ENCODE data around the gene CACNB4. TPM values are rescaled to one million over a fixed set of nuclear protein-coding genes. Genes with fewer than 3 reads are reported as not detected.

Gene CACNB4
- total RNA-seq, 1 experiment from 2014 or later = not detected

- Histone ChIP-seq H3K36me3 (ENCODE audit: low read depth, low read length) (no peaks in the 10 kb centered on the region), H3K9me3 (ENCODE audit: low read length) (no peaks in the 10 kb centered on the region), H3K27me3 (ENCODE audit: low read length) (no peaks in the 10 kb centered on the region), H3K4me2 (ENCODE audit: low read length) (no peak overlapping the region), H3F3A (ENCODE audit: low read length, unreplicated experiment) (no peaks in the 10 kb centered on the region), H3K79me2 (ENCODE audit: low read length) (peaks cover 91% of the 10 kb centered on the region), H3K27ac (ENCODE audit: low read length) (no peak overlapping the region), H3K9ac (ENCODE audit: low read length) (no peak overlapping the region), H3K4me3 (ENCODE audit: low read length) (no peak overlapping the region), H4K20me1 (ENCODE audit: low read length) (no peaks in the 10 kb centered on the region), H2AFZ (ENCODE audit: low read length) (no peak overlapping the region), H3K9me2 (replicated peaks; ENCODE audit: low read length) (no peaks in the 10 kb centered on the region), H3K4me1 (ENCODE audit: insufficient read depth, low read length) (no peaks in the 10 kb centered on the region)
- CTCF ChIA-PET = no interaction called here
- DNase-seq (no peak), ATAC-seq (no peak)
- intact Hi-C loops (cut with micrococcal nuclease) = no loop called here
- no TSS peak for BruUV-seq (replicated peaks)
- no peak for TF ChIP-seq EZH2 (IDR thresholded peaks at IDR 0.05; ENCODE audit: low read length, unreplicated experiment)
- TF ChIP-seq EZH2phosphoT487 (IDR thresholded peaks at IDR 0.05; ENCODE audit: borderline replicate concordance, low read length) = no peak
- TF ChIP-seq CTCF (conservative IDR thresholded peaks at IDR 0.05; ENCODE audit: low read depth, low read length) = no peak
- POLR2A ChIA-PET (ENCODE audit: unreplicated experiment) = no interaction called here
These were observed 278.9 kb downstream of the CACNB4 start for GRCh38 chr2:151819920-151820319.

- ATAC-seq (no peak), DNase-seq (no peak)
- Histone ChIP-seq H3K27ac (ENCODE audit: low read length) (no peak overlapping the region), H3K4me2 (ENCODE audit: low read length) (no peak overlapping the region), H3K79me2 (ENCODE audit: low read length) (peaks cover 72% of the 10 kb centered on the region), H3K4me1 (ENCODE audit: insufficient read depth, low read length) (no peaks in the 10 kb centered on the region), H3K9me2 (replicated peaks; ENCODE audit: low read length) (no peaks in the 10 kb centered on the region), H3K36me3 (ENCODE audit: low read depth, low read length) (no peaks in the 10 kb centered on the region; the same call in 1 of the 2 replicates), H3K27me3 (ENCODE audit: low read length) (no peaks in the 10 kb centered on the region), H3K4me3 (ENCODE audit: low read length) (no peak overlapping the region), H4K20me1 (ENCODE audit: low read length) (no peaks in the 10 kb centered on the region), H2AFZ (ENCODE audit: low read length) (no peak overlapping the region), H3K9ac (ENCODE audit: low read length) (no peak overlapping the region), H3F3A (ENCODE audit: low read length, unreplicated experiment) (no peaks in the 10 kb centered on the region), H3K9me3 (ENCODE audit: low read length) (no peaks in the 10 kb centered on the region)
- TF ChIP-seq EZH2 (IDR thresholded peaks at IDR 0.05; ENCODE audit: low read length, unreplicated experiment) (no peak), CTCF (conservative IDR thresholded peaks at IDR 0.05; ENCODE audit: low read depth, low read length) (no peak), EZH2phosphoT487 (IDR thresholded peaks at IDR 0.05; ENCODE audit: borderline replicate concordance, low read length) (no peak)
- CTCF ChIA-PET = no interaction called here
- BruUV-seq (replicated peaks) = no TSS peak
- intact Hi-C loops (cut with micrococcal nuclease) = no loop called here
- POLR2A ChIA-PET (ENCODE audit: unreplicated experiment) = no interaction called here
These were observed 280.9 kb downstream of the CACNB4 start for GRCh38 chr2:151817929-151818328.

GRCh38 chr2:151816843-151817242, 282.0 kb downstream of the CACNB4 start:
- H3K4me1 ChIP-seq (ENCODE audit: insufficient read depth, low read length) = no peaks in the 10 kb centered on the region
- no peak overlapping the region for H3K9ac ChIP-seq (ENCODE audit: low read length)
- intact Hi-C loops (cut with micrococcal nuclease) = no loop called here
- POLR2A ChIA-PET (ENCODE audit: unreplicated experiment) = no interaction called here
- H4K20me1 ChIP-seq (ENCODE audit: low read length) = no peaks in the 10 kb centered on the region
- peaks cover 62% of the 10 kb centered on the region for H3K79me2 ChIP-seq (ENCODE audit: low read length)
- CTCF ChIA-PET = no interaction called here
- H3K4me2 ChIP-seq (ENCODE audit: low read length) = no peak overlapping the region
- ATAC-seq = no peak
- H3F3A ChIP-seq (ENCODE audit: low read length, unreplicated experiment) = no peaks in the 10 kb centered on the region
- DNase-seq = no peak
- TF ChIP-seq EZH2 (IDR thresholded peaks at IDR 0.05; ENCODE audit: low read length, unreplicated experiment) (no peak), EZH2phosphoT487 (IDR thresholded peaks at IDR 0.05; ENCODE audit: borderline replicate concordance, low read length) (no peak), CTCF (conservative IDR thresholded peaks at IDR 0.05; ENCODE audit: low read depth, low read length) (no peak)
- H3K36me3 ChIP-seq (ENCODE audit: low read depth, low read length) = peaks cover 7% of the 10 kb centered on the region
- H3K27ac ChIP-seq (ENCODE audit: low read length) = no peak overlapping the region
- no peaks in the 10 kb centered on the region for H3K9me2 ChIP-seq (replicated peaks; ENCODE audit: low read length)
- H3K27me3 ChIP-seq (ENCODE audit: low read length) = no peaks in the 10 kb centered on the region
- BruUV-seq (replicated peaks) = no TSS peak
- no peaks in the 10 kb centered on the region for H3K9me3 ChIP-seq (ENCODE audit: low read length)
- no peak overlapping the region for H3K4me3 ChIP-seq (ENCODE audit: low read length)
- no peak overlapping the region for H2AFZ ChIP-seq (ENCODE audit: low read length)

Measured in PC-3 (cell line).